Upper lobe of left lung (tissue), 6 donors: ENCODE measurements around the gene COX4I2. TPM values are rescaled to one million over a fixed set of nuclear protein-coding genes. Genes with fewer than 3 reads are reported as not detected.

Source experiments
- ATAC-seq, 2 donors: fragments of 200-7000 bp; cut with Tn5 transposase; one replicate each; pipeline ENCODE4 v1.9.1; 2022; ENCODE audit warnings: mild to moderate bottlenecking in 2 of 2, moderate library complexity in 2 of 2; ENCODE audit not compliant: low FRiP score in 2 of 2
- DNase-seq, 2 donors: peaks; one replicate each; pipeline ENCODE4 v3.0.0-alpha.2; 2019 to 2020
- H3K27ac ChIP-seq, 4 donors: fragments of 200-600 bp; sonication (generic); one replicate each; pipeline ENCODE4 v1.5.1; 2016 to 2019
- H3K27me3 ChIP-seq, 4 donors: fragments of 200-600 bp; sonication (generic); one replicate each; pipeline ENCODE4 v1.5.1; 2017 to 2019
- H3K36me3 ChIP-seq, 4 donors: fragments of 200-600 bp; sonication (generic); one replicate each; pipeline ENCODE4 v1.5.1; 2016 to 2019
- H3K4me1 ChIP-seq, 4 donors: fragments of 200-600 bp; sonication (generic); one replicate each; pipeline ENCODE4 v1.5.1; 2018 to 2019
- H3K4me3 ChIP-seq, 4 donors: fragments of 200-600 bp; sonication (generic); one replicate each; pipeline ENCODE4 v1.5.1; 2017 to 2019; ENCODE audit warnings: mild to moderate bottlenecking in 2 of 4, moderate library complexity in 1 of 4
- H3K9me3 ChIP-seq, 4 donors: fragments of 200-600 bp; sonication (generic); one replicate each; pipeline ENCODE4 v1.5.1; 2018 to 2019
- EP300 ChIP-seq, 4 donors: sonication (generic); formaldehyde crosslinking; IDR thresholded peaks; one replicate each; pipeline ENCODE4 v1.5.1; 2017; ENCODE audit warnings: antibody characterized with exemption in 4 of 4, control low read depth in 2 of 4
- POLR2A ChIP-seq, 4 donors: fragments of 450-650 bp; IDR thresholded peaks; one replicate each; pipeline ENCODE4 v1.5.1; 2016 to 2017; ENCODE audit warnings: antibody characterized with exemption in 4 of 4, mild to moderate bottlenecking in 2 of 4
- POLR2AphosphoS5 ChIP-seq, 2 donors: sonication (generic); formaldehyde crosslinking; IDR thresholded peaks; one replicate each; pipeline ENCODE4 v1.5.1; 2017; ENCODE audit warnings: antibody characterized with exemption in 2 of 2
- WGBS, 2 donors: methylation state at CpG; one replicate each; pipeline ENCODE4 v1.1.5; 2017 to 2018; 5-methylcytosine and 5-hydroxymethylcytosine counted together
- total RNA-seq, 6 donors: library from RNA; depleted of rRNA in 4 of 6; stranded (reverse); fragments of >200 nt in 4 of 6; gene quantifications; one replicate each; pipeline versions ENCODE4 v1.1.0 to v1.2.1, GENCODE V29; 2016 to 2021
- TF ChIP-seq, protein P1 (sequence below), 6 experiments: fragments of 450-650 bp in 4 of 6; fragments of 200-600 bp in 2 of 6; sonication (generic) in 2 of 6; IDR thresholded peaks; one replicate each; pipeline ENCODE4 v1.5.1; 2016 to 2019; ENCODE audit warnings: antibody characterized with exemption in 6 of 6
- donor health status: DM: no; HTN: no; CAD: no; lungs with moderate emphysema.
- donor health status: DM: no; HTN: yes; CAD: no; lungs with severe emphysema.

The COX4I2 gene
- total RNA-seq, 6 donors from 2014 or later, result 1.9 to 24.3 (median 13.5) TPM

DNA sequence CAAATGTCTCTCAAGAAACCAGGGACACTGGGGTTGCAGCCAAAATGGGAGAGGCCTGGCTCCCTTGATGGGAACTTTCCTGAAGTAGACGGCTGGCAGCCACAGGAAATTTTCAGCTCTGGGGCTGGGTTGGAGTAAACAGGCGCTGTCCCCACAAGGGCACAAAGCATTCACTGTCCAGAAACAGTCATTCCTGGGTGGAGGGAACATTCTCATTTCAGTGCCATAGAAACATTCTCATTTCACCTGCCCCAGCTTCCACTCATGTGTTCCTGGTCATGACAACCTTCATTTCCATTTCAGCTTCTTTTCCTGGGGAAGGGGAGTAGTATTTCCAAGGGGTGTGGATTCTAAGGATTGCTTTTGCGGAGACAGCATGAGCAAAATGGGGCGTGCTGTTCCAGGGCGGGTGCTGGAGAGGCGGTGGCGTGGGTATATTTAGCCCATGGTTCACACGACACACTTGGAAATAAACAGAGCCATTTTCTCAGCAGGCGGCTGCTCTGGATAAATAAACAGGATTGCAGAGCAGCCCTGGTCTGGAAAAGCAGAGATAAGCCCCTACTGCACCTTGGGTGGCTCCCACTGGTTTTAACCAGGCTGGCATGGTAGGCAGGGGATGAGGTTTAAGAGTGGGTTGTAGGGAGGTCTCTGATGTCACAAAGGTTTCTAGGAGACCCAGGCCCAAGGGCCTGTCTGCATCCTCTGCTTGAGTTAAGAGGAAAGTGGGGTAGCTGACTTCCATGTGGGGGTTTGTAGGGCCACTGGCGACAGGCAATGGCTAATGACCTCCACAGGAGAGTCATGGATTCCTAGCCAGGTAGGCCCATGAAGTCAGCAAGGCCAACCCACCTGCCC, 32.9 kb downstream of the COX4I2 start:
- ATAC-seq, result peak in 1 of 2 donors; percentile 56

GRCh38 chr20:31671324-31671723, 33.6 kb downstream of the COX4I2 start:
- no peaks in the 10 kb centered on the region for H3K9me3 ChIP-seq
- DNase-seq (no peak), ATAC-seq (no peak)
- no peaks in the 10 kb centered on the region for H3K27me3 ChIP-seq
- WGBS, 2 donors, result 95 to 96% methylated on average over 2 of the region's 2 CpGs
- no peak overlapping the region for H3K4me3 ChIP-seq
- peak overlapping the region; percentile 76 to 90 (median 89) for H3K27ac ChIP-seq
- H3K36me3 ChIP-seq, result peaks cover 0 to 26% (median 2%) of the 10 kb centered on the region in 4 donors
- H3K4me1 ChIP-seq, result peaks cover 90 to 100% (median 97%) of the 10 kb centered on the region in 4 donors
- TF ChIP-seq, protein P1, sequence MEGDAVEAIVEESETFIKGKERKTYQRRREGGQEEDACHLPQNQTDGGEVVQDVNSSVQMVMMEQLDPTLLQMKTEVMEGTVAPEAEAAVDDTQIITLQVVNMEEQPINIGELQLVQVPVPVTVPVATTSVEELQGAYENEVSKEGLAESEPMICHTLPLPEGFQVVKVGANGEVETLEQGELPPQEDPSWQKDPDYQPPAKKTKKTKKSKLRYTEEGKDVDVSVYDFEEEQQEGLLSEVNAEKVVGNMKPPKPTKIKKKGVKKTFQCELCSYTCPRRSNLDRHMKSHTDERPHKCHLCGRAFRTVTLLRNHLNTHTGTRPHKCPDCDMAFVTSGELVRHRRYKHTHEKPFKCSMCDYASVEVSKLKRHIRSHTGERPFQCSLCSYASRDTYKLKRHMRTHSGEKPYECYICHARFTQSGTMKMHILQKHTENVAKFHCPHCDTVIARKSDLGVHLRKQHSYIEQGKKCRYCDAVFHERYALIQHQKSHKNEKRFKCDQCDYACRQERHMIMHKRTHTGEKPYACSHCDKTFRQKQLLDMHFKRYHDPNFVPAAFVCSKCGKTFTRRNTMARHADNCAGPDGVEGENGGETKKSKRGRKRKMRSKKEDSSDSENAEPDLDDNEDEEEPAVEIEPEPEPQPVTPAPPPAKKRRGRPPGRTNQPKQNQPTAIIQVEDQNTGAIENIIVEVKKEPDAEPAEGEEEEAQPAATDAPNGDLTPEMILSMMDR (IDR thresholded peaks at IDR 0.05), result no peak
- TF ChIP-seq EP300 (IDR thresholded peaks at IDR 0.05) (no peak), POLR2AphosphoS5 (IDR thresholded peaks at IDR 0.05) (no peak), POLR2A (IDR thresholded peaks at IDR 0.05) (no peak)

More for the DNA sequence above, 32.9 kb downstream of the COX4I2 start:
- no peak overlapping the region for H3K4me3 ChIP-seq
- H3K36me3 ChIP-seq, result peaks cover 0 to 31% (median 7%) of the 10 kb centered on the region in 4 donors
- peaks cover 90 to 98% (median 97%) of the 10 kb centered on the region in 4 donors for H3K4me1 ChIP-seq
- DNase-seq, result peak in 1 of 2 donors; percentile 78
- WGBS, 2 donors, result 38 to 45% methylated on average over 10 of the region's 10 CpGs
- TF ChIP-seq POLR2AphosphoS5 (IDR thresholded peaks at IDR 0.05) (peak; percentile 31 to 83), POLR2A (IDR thresholded peaks at IDR 0.05) (peak in 1 of 4 donors; percentile 33), EP300 (IDR thresholded peaks at IDR 0.05) (peak in 2 of 4 donors; percentile 80 to 82)
- TF ChIP-seq, protein P1 (IDR thresholded peaks at IDR 0.05), result no peak
- peak overlapping the region; percentile 76 to 90 (median 89) for H3K27ac ChIP-seq
- no peaks in the 10 kb centered on the region for H3K27me3 ChIP-seq
- no peaks in the 10 kb centered on the region for H3K9me3 ChIP-seq

- Histone ChIP-seq H3K4me1 (peaks cover 89 to 100% (median 97%) of the 10 kb centered on the region in 4 donors), H3K27ac (peak overlapping the region; percentile 74 to 90 (median 88))
- TF ChIP-seq POLR2AphosphoS5 (IDR thresholded peaks at IDR 0.05), result no peak
- TF ChIP-seq, protein P1 (IDR thresholded peaks at IDR 0.05), result no peak
- TF ChIP-seq POLR2A (IDR thresholded peaks at IDR 0.05), result no peak
- TF ChIP-seq EP300 (IDR thresholded peaks at IDR 0.05), result no peak
Observed at GRCh38 chr20:31673435-31673834, 35.7 kb downstream of the COX4I2 start.

GRCh38 chr20:31673943-31674463, 36.3 kb downstream of the COX4I2 start:
- H3K9me3 ChIP-seq, result no peaks in the 10 kb centered on the region

More at GRCh38 chr20:31673435-31673834, 35.7 kb downstream of the COX4I2 start:
- no peak for DNase-seq
- no peaks in the 10 kb centered on the region for H3K27me3 ChIP-seq
- no peak for ATAC-seq
- no peak overlapping the region for H3K4me3 ChIP-seq
- peaks cover 0 to 38% (median 9%) of the 10 kb centered on the region in 4 donors for H3K36me3 ChIP-seq
- no peaks in the 10 kb centered on the region for H3K9me3 ChIP-seq

More at GRCh38 chr20:31673943-31674463, 36.3 kb downstream of the COX4I2 start:
- H3K4me3 ChIP-seq, result no peak overlapping the region
- no peaks in the 10 kb centered on the region for H3K27me3 ChIP-seq
- H3K36me3 ChIP-seq, result peaks cover 0 to 37% (median 9%) of the 10 kb centered on the region in 4 donors
- DNase-seq, result no peak
- peaks cover 89 to 100% (median 97%) of the 10 kb centered on the region in 4 donors for H3K4me1 ChIP-seq
- TF ChIP-seq POLR2AphosphoS5 (IDR thresholded peaks at IDR 0.05) (no peak), POLR2A (IDR thresholded peaks at IDR 0.05) (no peak), EP300 (IDR thresholded peaks at IDR 0.05) (no peak)
- TF ChIP-seq, protein P1 (IDR thresholded peaks at IDR 0.05), result no peak
- peak overlapping the region; percentile 74 to 90 (median 88) for H3K27ac ChIP-seq
- no peak for ATAC-seq
- WGBS, 2 donors, result 61 to 76% methylated on average over 2 of the region's 2 CpGs
